ENCODE data around the gene MLLT10.

The MLLT10 gene

DNA sequence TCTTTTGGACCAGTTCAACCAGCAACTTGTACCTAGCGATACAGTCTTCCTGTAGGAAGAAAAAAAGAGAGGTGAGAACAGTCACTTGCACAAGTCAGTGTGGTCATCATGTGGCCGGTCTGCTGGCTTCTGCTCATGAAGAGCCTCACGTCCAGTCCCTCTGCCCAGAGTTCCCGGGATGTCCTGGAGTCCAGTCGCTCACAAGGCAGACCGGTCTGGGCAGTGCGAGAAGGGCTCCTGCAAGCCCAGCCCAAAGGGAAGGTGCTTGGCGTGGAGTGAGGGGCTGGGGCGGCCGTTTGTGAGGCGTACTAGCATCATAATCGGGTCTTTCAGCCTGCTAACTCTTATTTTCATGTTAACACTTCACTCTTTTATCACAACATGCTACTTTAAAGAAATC, 222.7 kb downstream of the MLLT10 start:
- H3K9me3 ChIP-seq (ENCODE audit: control insufficient read depth in 1 of 2, low read length in 2 of 2) = no peaks in the 10 kb centered on the region
- H3K36me3 ChIP-seq (ENCODE audit: control insufficient read depth in 1 of 2, insufficient read depth in 2 of 2, low read length in 2 of 2) = peaks cover 5 to 31% of the 10 kb centered on the region in 2 donors

DNA sequence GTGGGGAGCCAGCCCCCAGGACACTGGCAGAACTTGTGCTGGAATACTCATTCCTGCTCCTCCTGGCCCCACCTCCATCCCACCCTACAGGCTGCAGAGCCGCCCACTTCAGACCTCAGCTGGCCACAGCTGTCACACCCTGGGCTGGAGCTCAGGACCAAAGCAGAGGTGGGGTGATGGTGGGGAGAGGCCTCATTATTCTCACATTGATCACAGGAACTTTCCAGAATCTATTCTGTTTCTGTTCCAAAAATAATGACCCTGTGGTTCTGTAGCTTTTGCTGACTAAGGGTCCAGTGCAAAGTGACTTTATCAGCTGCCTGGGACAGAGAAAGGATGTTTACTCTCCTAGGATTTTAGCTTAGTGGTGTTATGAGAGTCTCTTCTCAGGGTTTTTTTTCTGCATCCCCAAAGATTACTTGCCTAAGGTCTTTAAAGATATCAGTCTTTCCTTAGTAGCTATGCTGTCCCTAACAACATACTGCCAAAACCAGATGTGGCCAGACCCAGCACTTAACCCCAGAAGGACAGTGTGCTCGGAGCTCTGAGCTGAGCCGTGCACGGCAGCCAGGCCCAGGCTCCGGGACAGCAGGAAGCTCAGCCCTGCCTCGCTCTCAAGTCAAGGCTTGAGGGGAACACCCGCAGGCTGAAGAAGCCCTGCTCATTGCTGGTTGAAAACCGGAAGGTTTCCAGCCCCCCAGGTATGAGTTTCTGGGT, 223.3 kb downstream of the MLLT10 start:
- peaks cover 5 to 31% of the 10 kb centered on the region in 2 donors for H3K36me3 ChIP-seq (ENCODE audit: control insufficient read depth in 1 of 2, insufficient read depth in 2 of 2, low read length in 2 of 2)
- no peak overlapping the region for H3K4me3 ChIP-seq (ENCODE audit: low read depth in 1 of 2, low read length in 2 of 2)
- no peaks in the 10 kb centered on the region for H3K27me3 ChIP-seq (ENCODE audit: control insufficient read depth in 1 of 2, insufficient read depth in 2 of 2, low read length in 2 of 2)
- H3K9ac ChIP-seq (ENCODE audit: low read depth in 1 of 2, low read length in 2 of 2) = no peak overlapping the region
- H3K27ac ChIP-seq (ENCODE audit: low read depth, low read length) = no peak overlapping the region
- no peaks in the 10 kb centered on the region for H3K4me1 ChIP-seq (ENCODE audit: control insufficient read depth in 1 of 2, insufficient read depth in 2 of 2, low read length in 2 of 2)
- H3K9me3 ChIP-seq (ENCODE audit: control insufficient read depth in 1 of 2, low read length in 2 of 2) = no peaks in the 10 kb centered on the region

More for the DNA sequence above, 222.7 kb downstream of the MLLT10 start:
- no peaks in the 10 kb centered on the region for H3K27me3 ChIP-seq (ENCODE audit: control insufficient read depth in 1 of 2, insufficient read depth in 2 of 2, low read length in 2 of 2)
- H3K27ac ChIP-seq (ENCODE audit: low read depth, low read length) = no peak overlapping the region
- no peak overlapping the region for H3K9ac ChIP-seq (ENCODE audit: low read depth in 1 of 2, low read length in 2 of 2)
- no peak overlapping the region for H3K4me3 ChIP-seq (ENCODE audit: low read depth in 1 of 2, low read length in 2 of 2)
- H3K4me1 ChIP-seq (ENCODE audit: control insufficient read depth in 1 of 2, insufficient read depth in 2 of 2, low read length in 2 of 2) = no peaks in the 10 kb centered on the region

DNA sequence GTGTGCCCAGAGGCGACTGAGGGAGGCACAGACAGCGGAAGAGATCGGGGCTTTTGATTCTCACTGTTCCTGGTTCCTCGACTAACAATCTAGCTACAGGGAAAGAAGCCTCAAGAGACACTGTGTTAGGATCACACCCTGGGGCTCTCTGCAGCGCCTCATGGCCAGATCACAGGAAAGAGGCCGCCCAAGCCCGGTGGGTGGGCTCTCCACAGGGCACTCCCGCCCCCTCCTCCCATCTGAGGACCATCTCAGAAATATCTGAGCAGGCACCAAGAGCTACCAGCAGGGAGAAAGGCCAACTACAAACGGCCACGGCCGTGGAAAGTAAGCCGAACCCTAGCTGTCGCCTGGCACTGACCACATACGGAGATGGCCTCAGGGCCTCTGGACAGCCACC, 224.2 kb downstream of the MLLT10 start:
- H3K4me1 ChIP-seq (ENCODE audit: control insufficient read depth in 1 of 2, insufficient read depth in 2 of 2, low read length in 2 of 2) = no peaks in the 10 kb centered on the region
- no peak overlapping the region for H3K4me3 ChIP-seq (ENCODE audit: low read depth in 1 of 2, low read length in 2 of 2)
- H3K36me3 ChIP-seq (ENCODE audit: control insufficient read depth in 1 of 2, insufficient read depth in 2 of 2, low read length in 2 of 2) = peaks cover 5 to 31% of the 10 kb centered on the region in 2 donors
- no peak overlapping the region for H3K27ac ChIP-seq (ENCODE audit: low read depth, low read length)
- H3K9me3 ChIP-seq (ENCODE audit: control insufficient read depth in 1 of 2, low read length in 2 of 2) = no peaks in the 10 kb centered on the region
- no peak overlapping the region for H3K9ac ChIP-seq (ENCODE audit: low read depth in 1 of 2, low read length in 2 of 2)
- H3K27me3 ChIP-seq (ENCODE audit: control insufficient read depth in 1 of 2, insufficient read depth in 2 of 2, low read length in 2 of 2) = no peaks in the 10 kb centered on the region

GRCh38 chr10:21758696-21759095, 224.7 kb downstream of the MLLT10 start:
- Histone ChIP-seq H3K9ac (ENCODE audit: low read depth in 1 of 2, low read length in 2 of 2) (no peak overlapping the region), H3K9me3 (ENCODE audit: control insufficient read depth in 1 of 2, low read length in 2 of 2) (no peaks in the 10 kb centered on the region), H3K4me1 (ENCODE audit: control insufficient read depth in 1 of 2, insufficient read depth in 2 of 2, low read length in 2 of 2) (no peaks in the 10 kb centered on the region), H3K4me3 (ENCODE audit: low read depth in 1 of 2, low read length in 2 of 2) (no peak overlapping the region), H3K36me3 (ENCODE audit: control insufficient read depth in 1 of 2, insufficient read depth in 2 of 2, low read length in 2 of 2) (peaks cover 5 to 31% of the 10 kb centered on the region in 2 donors), H3K27me3 (ENCODE audit: control insufficient read depth in 1 of 2, insufficient read depth in 2 of 2, low read length in 2 of 2) (no peaks in the 10 kb centered on the region), H3K27ac (ENCODE audit: low read depth, low read length) (no peak overlapping the region)

GRCh38 chr10:21759232-21759631, 225.2 kb downstream of the MLLT10 start:
- H3K4me1 ChIP-seq (ENCODE audit: control insufficient read depth in 1 of 2, insufficient read depth in 2 of 2, low read length in 2 of 2) = no peaks in the 10 kb centered on the region
- peaks cover 5 to 31% of the 10 kb centered on the region in 2 donors for H3K36me3 ChIP-seq (ENCODE audit: control insufficient read depth in 1 of 2, insufficient read depth in 2 of 2, low read length in 2 of 2)
- no peak overlapping the region for H3K27ac ChIP-seq (ENCODE audit: low read depth, low read length)
- H3K27me3 ChIP-seq (ENCODE audit: control insufficient read depth in 1 of 2, insufficient read depth in 2 of 2, low read length in 2 of 2) = no peaks in the 10 kb centered on the region
- no peaks in the 10 kb centered on the region for H3K9me3 ChIP-seq (ENCODE audit: control insufficient read depth in 1 of 2, low read length in 2 of 2)
- H3K4me3 ChIP-seq (ENCODE audit: low read depth in 1 of 2, low read length in 2 of 2) = no peak overlapping the region
- no peak overlapping the region for H3K9ac ChIP-seq (ENCODE audit: low read depth in 1 of 2, low read length in 2 of 2)

DNA sequence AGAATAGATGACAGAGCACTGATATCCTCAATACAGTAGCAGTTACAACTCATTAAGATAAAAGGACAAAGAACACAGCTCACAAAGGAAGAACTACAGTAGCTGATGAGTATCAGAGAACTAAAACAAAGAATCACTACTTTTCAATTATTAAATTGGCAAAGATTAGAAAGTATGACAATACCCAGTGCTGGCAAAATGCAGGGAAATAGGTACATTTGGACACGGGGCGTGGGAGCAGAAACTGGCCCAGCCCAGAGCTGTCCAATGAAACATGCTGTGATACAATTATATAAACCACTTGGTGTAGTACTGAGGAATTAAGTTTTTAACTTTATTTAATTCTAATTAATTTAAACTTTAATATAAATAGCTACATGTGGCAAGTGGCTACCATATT, 226.3 kb downstream of the MLLT10 start:
- Histone ChIP-seq H3K27ac (ENCODE audit: low read depth, low read length) (no peak overlapping the region), H3K4me1 (ENCODE audit: control insufficient read depth in 1 of 2, insufficient read depth in 2 of 2, low read length in 2 of 2) (no peaks in the 10 kb centered on the region), H3K9me3 (ENCODE audit: control insufficient read depth in 1 of 2, low read length in 2 of 2) (no peaks in the 10 kb centered on the region), H3K36me3 (ENCODE audit: control insufficient read depth in 1 of 2, insufficient read depth in 2 of 2, low read length in 2 of 2) (peaks cover 5 to 25% of the 10 kb centered on the region in 2 donors), H3K9ac (ENCODE audit: low read depth in 1 of 2, low read length in 2 of 2) (no peak overlapping the region), H3K27me3 (ENCODE audit: control insufficient read depth in 1 of 2, insufficient read depth in 2 of 2, low read length in 2 of 2) (no peaks in the 10 kb centered on the region), H3K4me3 (ENCODE audit: low read depth in 1 of 2, low read length in 2 of 2) (no peak overlapping the region)

DNA sequence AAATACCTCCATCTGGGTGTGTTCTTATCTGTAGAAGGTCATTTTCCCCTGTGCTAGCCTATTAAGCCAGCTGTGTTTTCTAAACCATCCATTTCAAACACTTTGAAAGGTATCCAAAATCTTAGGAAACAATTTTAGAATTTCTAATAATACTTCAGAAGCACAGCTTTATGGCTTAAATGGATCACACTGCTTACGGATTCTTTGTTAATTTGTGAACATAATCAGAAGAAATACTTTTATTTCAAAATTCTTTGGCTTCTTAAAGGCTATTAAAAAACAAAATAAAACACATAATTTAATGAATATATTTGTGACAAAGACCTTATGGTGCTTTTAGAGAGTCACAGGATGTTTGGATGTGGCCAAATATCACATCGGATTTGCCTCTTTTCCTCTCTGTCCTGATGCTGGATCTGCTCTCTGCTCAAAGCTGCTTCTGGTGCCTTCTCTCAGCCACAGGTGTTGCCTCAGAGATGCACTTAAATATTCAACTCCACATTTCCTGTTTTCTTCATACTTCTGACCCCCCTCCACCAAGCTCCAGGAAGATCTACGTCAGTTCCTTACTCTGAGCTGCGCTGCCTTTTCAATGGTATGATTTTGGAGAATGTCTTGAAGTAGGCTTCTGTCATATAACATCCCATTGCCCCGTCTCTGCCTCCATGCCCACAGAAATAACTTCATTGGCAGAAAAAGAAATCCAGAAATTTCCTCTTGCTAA, 230.6 kb downstream of the MLLT10 start:
- Histone ChIP-seq H3K27ac (ENCODE audit: low read depth, low read length) (no peak overlapping the region), H3K4me3 (ENCODE audit: low read depth in 1 of 2, low read length in 2 of 2) (no peak overlapping the region), H3K9ac (ENCODE audit: low read depth in 1 of 2, low read length in 2 of 2) (no peak overlapping the region), H3K9me3 (ENCODE audit: control insufficient read depth in 1 of 2, low read length in 2 of 2) (no peaks in the 10 kb centered on the region), H3K27me3 (ENCODE audit: control insufficient read depth in 1 of 2, insufficient read depth in 2 of 2, low read length in 2 of 2) (no peaks in the 10 kb centered on the region), H3K36me3 (ENCODE audit: control insufficient read depth in 1 of 2, insufficient read depth in 2 of 2, low read length in 2 of 2) (no peaks in the 10 kb centered on the region), H3K4me1 (ENCODE audit: control insufficient read depth in 1 of 2, insufficient read depth in 2 of 2, low read length in 2 of 2) (no peaks in the 10 kb centered on the region)

DNA sequence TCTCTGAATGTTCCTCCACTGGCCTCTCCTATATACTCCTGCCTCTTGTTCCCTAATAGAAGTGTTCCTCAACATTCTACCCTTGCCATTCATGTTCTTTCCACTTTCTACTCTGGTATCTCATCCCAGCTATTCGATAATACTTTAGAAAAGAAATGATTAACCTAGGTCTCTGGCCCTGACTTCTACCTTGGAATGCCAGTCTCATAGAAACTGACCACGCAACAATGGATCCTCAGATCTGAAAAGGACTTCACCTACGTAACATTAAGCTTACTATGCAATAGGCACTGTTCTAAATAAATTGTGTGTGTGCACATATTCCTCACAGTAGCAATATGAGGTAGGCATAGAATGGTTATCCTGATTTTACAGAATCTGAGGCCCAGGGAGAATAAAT, 235.0 kb downstream of the MLLT10 start:
- H3K27me3 ChIP-seq (ENCODE audit: control insufficient read depth in 1 of 2, insufficient read depth in 2 of 2, low read length in 2 of 2) = no peaks in the 10 kb centered on the region
- no peaks in the 10 kb centered on the region for H3K36me3 ChIP-seq (ENCODE audit: control insufficient read depth in 1 of 2, insufficient read depth in 2 of 2, low read length in 2 of 2)
- no peaks in the 10 kb centered on the region for H3K4me1 ChIP-seq (ENCODE audit: control insufficient read depth in 1 of 2, insufficient read depth in 2 of 2, low read length in 2 of 2)
- no peaks in the 10 kb centered on the region for H3K9me3 ChIP-seq (ENCODE audit: control insufficient read depth in 1 of 2, low read length in 2 of 2)
- no peak overlapping the region for H3K9ac ChIP-seq (ENCODE audit: low read depth in 1 of 2, low read length in 2 of 2)
- no peak overlapping the region for H3K27ac ChIP-seq (ENCODE audit: low read depth, low read length)
- no peak overlapping the region for H3K4me3 ChIP-seq (ENCODE audit: low read depth in 1 of 2, low read length in 2 of 2)

DNA sequence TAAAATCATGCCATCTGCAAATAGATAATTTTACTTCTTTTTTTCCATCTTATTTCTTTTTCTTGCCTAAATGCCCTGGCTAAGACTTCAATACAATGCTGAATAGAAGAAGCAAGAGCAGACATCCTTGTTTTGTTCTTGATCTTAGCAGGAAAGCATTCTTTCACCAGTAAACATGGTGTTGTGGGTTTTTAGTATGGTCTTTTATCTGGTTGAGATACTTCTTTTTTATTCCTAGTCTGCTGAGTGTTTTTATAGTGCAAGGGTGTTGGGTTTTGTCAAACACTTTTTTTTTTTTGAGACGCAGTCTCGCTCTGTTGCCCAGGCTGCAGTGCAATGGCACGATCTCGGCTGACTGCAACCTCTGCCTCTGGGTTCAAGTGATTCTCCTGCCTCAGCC, 237.2 kb downstream of the MLLT10 start:
- no peak overlapping the region for H3K4me3 ChIP-seq (ENCODE audit: low read depth in 1 of 2, low read length in 2 of 2)
- H3K27ac ChIP-seq (ENCODE audit: low read depth, low read length) = no peak overlapping the region
- no peaks in the 10 kb centered on the region for H3K4me1 ChIP-seq (ENCODE audit: control insufficient read depth in 1 of 2, insufficient read depth in 2 of 2, low read length in 2 of 2)
- H3K9me3 ChIP-seq (ENCODE audit: control insufficient read depth in 1 of 2, low read length in 2 of 2) = no peaks in the 10 kb centered on the region
- H3K9ac ChIP-seq (ENCODE audit: low read depth in 1 of 2, low read length in 2 of 2) = no peak overlapping the region
- no peaks in the 10 kb centered on the region for H3K27me3 ChIP-seq (ENCODE audit: control insufficient read depth in 1 of 2, insufficient read depth in 2 of 2, low read length in 2 of 2)
- H3K36me3 ChIP-seq (ENCODE audit: control insufficient read depth in 1 of 2, insufficient read depth in 2 of 2, low read length in 2 of 2) = no peaks in the 10 kb centered on the region

GRCh38 chr10:21776883-21777282, 242.9 kb downstream of the MLLT10 start:
- Histone ChIP-seq H3K9me3 (ENCODE audit: control insufficient read depth in 1 of 2, low read length in 2 of 2) (no peaks in the 10 kb centered on the region), H3K27me3 (ENCODE audit: control insufficient read depth in 1 of 2, insufficient read depth in 2 of 2, low read length in 2 of 2) (no peaks in the 10 kb centered on the region), H3K27ac (ENCODE audit: low read depth, low read length) (no peak overlapping the region), H3K4me3 (ENCODE audit: low read depth in 1 of 2, low read length in 2 of 2) (no peak overlapping the region), H3K4me1 (ENCODE audit: control insufficient read depth in 1 of 2, insufficient read depth in 2 of 2, low read length in 2 of 2) (no peaks in the 10 kb centered on the region), H3K36me3 (ENCODE audit: control insufficient read depth in 1 of 2, insufficient read depth in 2 of 2, low read length in 2 of 2) (no peaks in the 10 kb centered on the region), H3K9ac (ENCODE audit: low read depth in 1 of 2, low read length in 2 of 2) (no peak overlapping the region)
